Chondrocyte (in vitro differentiated cells): ENCODE results near the gene MOBP. TPM values are rescaled to one million over a fixed set of nuclear protein-coding genes. Genes with fewer than 3 reads are reported as not detected.

Experiments used
- DNase-seq: peaks from one replicate; pipeline ENCODE4 v3.0.0; 2021; ENCODE audit warnings: mixed read lengths, low spot score
- H3K27ac Mint-ChIP-seq: one replicate; pipeline ENCODE4 v1.8.0; 2021; ENCODE audit warnings: mild to moderate bottlenecking, moderate library complexity, mixed read lengths; ENCODE audit not compliant: unreplicated experiment
- H3K27me3 Mint-ChIP-seq: 2 replicates; pipeline ENCODE4 v1.8.0; 2021; ENCODE audit warnings: low read depth, mixed read lengths
- H3K36me3 Mint-ChIP-seq: 2 replicates; pipeline ENCODE4 v1.8.0; 2021; ENCODE audit warnings: low read depth, mixed read lengths
- H3K4me1 Mint-ChIP-seq: 2 replicates; pipeline ENCODE4 v1.8.0; 2021; ENCODE audit warnings: low read depth, mild to moderate bottlenecking, mixed read lengths
- H3K4me3 Mint-ChIP-seq: one replicate; pipeline ENCODE4 v1.8.0; 2021; ENCODE audit warnings: mild to moderate bottlenecking, moderate library complexity, mixed read lengths; ENCODE audit not compliant: unreplicated experiment
- H3K9me3 Mint-ChIP-seq: 2 replicates; pipeline ENCODE4 v1.8.0; 2021; ENCODE audit warnings: low read depth, mixed read lengths
- total RNA-seq: library from RNA; stranded (reverse); gene quantifications from 3 replicates; pipeline ENCODE4 v1.2.1, GENCODE V29; 2021
- TF ChIP-seq, protein P1 (sequence below): fragments of 200-600 bp; sonication (generic); IDR thresholded peaks from 2 replicates; pipeline ENCODE4 v1.5.0; 2021; ENCODE audit warnings: antibody characterized with exemption, mild to moderate bottlenecking, moderate library complexity

The MOBP gene
- total RNA-seq, 1 donor from 2014 or later = not detected

DNA sequence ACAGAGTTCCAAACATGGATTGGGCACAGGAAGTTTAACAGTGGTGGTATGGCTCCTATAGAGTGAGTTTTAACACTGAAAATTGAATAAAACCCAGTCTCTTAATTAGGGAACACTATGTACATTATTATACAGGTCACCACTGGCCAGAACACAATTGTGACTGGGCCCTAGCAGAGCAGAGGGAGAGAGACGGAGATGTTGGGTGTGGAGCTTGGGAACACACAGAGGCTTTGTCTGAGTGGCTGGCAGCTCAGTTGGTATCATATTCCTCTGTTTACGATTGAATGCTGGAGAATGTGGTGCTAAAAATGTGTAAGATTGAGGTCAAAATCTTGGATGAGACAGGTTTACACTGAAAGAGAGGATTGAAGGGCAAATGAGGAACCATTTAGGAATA, 6.8 kb upstream of the MOBP start:
- no peaks in the 10 kb centered on the region for H3K4me1 Mint-ChIP-seq
- no peaks in the 10 kb centered on the region for H3K36me3 Mint-ChIP-seq
- H3K27ac Mint-ChIP-seq = no peak overlapping the region
- H3K4me3 Mint-ChIP-seq = no peak overlapping the region
- H3K27me3 Mint-ChIP-seq = peaks cover 25% of the 10 kb centered on the region
- TF ChIP-seq, protein P1, sequence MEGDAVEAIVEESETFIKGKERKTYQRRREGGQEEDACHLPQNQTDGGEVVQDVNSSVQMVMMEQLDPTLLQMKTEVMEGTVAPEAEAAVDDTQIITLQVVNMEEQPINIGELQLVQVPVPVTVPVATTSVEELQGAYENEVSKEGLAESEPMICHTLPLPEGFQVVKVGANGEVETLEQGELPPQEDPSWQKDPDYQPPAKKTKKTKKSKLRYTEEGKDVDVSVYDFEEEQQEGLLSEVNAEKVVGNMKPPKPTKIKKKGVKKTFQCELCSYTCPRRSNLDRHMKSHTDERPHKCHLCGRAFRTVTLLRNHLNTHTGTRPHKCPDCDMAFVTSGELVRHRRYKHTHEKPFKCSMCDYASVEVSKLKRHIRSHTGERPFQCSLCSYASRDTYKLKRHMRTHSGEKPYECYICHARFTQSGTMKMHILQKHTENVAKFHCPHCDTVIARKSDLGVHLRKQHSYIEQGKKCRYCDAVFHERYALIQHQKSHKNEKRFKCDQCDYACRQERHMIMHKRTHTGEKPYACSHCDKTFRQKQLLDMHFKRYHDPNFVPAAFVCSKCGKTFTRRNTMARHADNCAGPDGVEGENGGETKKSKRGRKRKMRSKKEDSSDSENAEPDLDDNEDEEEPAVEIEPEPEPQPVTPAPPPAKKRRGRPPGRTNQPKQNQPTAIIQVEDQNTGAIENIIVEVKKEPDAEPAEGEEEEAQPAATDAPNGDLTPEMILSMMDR = no peak
- no peaks in the 10 kb centered on the region for H3K9me3 Mint-ChIP-seq
- DNase-seq = no peak

DNA sequence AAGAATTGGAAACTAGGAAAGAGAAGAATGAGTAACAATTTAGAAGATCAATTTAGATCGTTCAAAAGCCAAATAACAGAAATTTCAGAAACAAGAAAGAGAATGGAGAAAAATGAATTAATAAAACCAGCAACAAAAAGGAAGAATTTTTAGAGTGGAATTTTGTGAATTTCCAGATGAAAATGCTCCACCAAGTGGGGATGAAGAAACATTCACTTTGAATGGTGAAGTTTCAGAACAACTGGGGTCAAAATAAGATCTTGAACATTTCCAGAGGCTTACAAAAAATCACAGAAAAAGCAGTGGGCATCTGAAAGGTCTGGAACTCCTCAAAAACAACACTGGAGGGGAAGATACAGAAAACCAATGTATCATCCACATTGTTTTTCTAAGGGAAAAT, 4.2 kb upstream of the MOBP start:
- no peak overlapping the region for H3K27ac Mint-ChIP-seq
- no peaks in the 10 kb centered on the region for H3K4me1 Mint-ChIP-seq
- TF ChIP-seq, protein P1 = no peak
- H3K4me3 Mint-ChIP-seq = no peak overlapping the region
- H3K9me3 Mint-ChIP-seq = no peaks in the 10 kb centered on the region
- DNase-seq = no peak
- no peaks in the 10 kb centered on the region for H3K36me3 Mint-ChIP-seq
- peaks cover 34% of the 10 kb centered on the region for H3K27me3 Mint-ChIP-seq

DNA sequence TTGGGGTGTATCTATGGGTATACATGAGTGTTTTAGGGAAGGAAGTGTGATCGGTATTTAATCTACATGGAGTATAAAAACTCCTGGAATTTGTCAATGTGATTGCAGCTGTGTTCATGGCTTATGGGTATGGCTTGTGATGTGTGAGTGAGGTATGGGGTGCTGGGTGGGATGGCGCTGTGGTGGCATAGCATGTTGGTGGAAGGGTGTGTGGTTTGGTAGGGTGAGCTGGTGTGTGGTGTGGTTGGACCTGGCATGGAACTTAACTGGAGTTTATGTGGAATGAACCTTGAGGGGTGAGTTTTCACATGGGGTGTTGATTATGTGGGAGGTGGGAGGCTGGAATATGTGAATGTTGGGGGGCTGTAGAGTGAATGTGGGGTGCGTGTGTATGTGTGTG, 492 bp upstream of the MOBP start:
- DNase-seq = no peak
- H3K27ac Mint-ChIP-seq = no peak overlapping the region
- no peaks in the 10 kb centered on the region for H3K4me1 Mint-ChIP-seq

DNA sequence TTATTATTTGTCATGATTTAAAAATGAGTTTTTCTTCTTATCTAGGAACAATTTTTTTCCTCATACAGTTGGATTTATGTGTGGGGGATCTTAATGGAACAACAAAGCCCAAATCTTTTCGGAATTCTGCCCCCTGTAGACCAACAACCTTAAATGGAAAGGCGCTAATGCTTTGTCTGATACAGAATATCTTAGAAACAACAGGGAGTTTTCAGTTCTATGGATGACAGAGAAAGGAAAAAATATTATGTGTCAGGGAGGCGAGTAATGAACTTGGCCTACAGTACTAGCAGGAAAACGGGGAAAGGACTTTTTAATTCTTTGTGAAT, 592 bp downstream of the MOBP start:
- DNase-seq = no peak
- Mint-ChIP-seq H3K4me1 (no peaks in the 10 kb centered on the region), H3K36me3 (no peaks in the 10 kb centered on the region), H3K4me3 (no peak overlapping the region), H3K27ac (no peak overlapping the region), H3K27me3 (peaks cover 38% of the 10 kb centered on the region), H3K9me3 (no peaks in the 10 kb centered on the region)
- TF ChIP-seq, protein P1 = no peak

More for the DNA sequence above, 492 bp upstream of the MOBP start:
- peaks cover 41% of the 10 kb centered on the region for H3K27me3 Mint-ChIP-seq
- no peak overlapping the region for H3K4me3 Mint-ChIP-seq
- H3K36me3 Mint-ChIP-seq = no peaks in the 10 kb centered on the region
- TF ChIP-seq, protein P1 = no peak
- H3K9me3 Mint-ChIP-seq = no peaks in the 10 kb centered on the region

DNA sequence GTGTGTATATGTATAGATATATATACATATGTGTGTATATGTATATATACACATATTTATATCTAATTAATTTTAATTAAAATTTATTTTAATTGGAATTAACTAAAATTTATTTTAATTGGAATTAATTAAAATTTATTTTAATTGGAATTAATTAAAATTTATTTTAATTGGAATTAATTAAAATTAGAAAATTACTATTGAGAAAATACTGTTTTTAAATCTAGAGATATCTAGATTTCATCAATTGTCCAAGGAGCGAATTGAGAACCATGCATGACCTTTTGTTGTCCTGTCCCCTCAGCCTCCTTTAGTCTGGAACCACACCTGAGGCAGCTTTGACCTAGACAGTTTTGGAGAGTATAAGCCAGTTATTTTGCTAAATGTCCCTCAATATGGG, 1.8 kb downstream of the MOBP start:
- no peak for DNase-seq
- H3K27me3 Mint-ChIP-seq = peaks cover 37% of the 10 kb centered on the region
- H3K36me3 Mint-ChIP-seq = no peaks in the 10 kb centered on the region
- H3K27ac Mint-ChIP-seq = no peak overlapping the region
- no peak overlapping the region for H3K4me3 Mint-ChIP-seq
- H3K9me3 Mint-ChIP-seq = no peaks in the 10 kb centered on the region
- H3K4me1 Mint-ChIP-seq = no peaks in the 10 kb centered on the region
- TF ChIP-seq, protein P1 = no peak
